ENCODE results near the gene RELA. TPM values are rescaled to one million over a fixed set of nuclear protein-coding genes. Genes with fewer than 3 reads are reported as not detected.
A peak's percentile ranks its signal among the peaks of the same experiment; 100 is the strongest.

Gene RELA
- total RNA-seq, 1 donor = 31.8 TPM

DNA sequence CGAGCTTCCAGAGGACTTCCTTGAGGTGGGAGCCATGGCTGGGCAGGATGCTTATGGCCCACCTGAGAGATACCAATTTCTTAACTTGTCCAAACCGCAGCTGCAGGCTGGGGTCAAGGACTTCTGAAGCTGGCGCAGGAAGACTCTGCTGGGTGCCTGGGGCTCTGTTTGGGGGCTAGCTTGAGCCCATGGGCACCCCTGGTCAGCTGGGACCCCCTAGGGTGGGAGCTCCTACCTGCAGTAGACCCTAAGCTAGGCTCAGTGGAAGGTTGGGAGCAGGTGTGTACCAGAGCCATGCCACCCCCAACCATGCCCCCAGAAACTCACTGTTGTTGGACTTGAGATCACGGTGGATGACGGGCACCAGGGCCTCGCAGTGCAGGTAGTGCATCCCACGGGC is 50.0 kb downstream of the RELA start:
- Histone ChIP-seq H3K27me3 (ENCODE audit: insufficient read depth, low read length) (no peaks in the 10 kb centered on the region), H2AFZ (ENCODE audit: low read length) (no peak overlapping the region), H3K4me1 (ENCODE audit: insufficient read depth, low read length) (peaks cover 37% of the 10 kb centered on the region), H3K79me2 (ENCODE audit: insufficient read depth, low read length) (peaks cover 87% of the 10 kb centered on the region), H3K4me3 (ENCODE audit: insufficient read depth, low read length) (peak overlapping the region; percentile 93), H3K27ac (ENCODE audit: low read depth, low read length) (no peak overlapping the region), H4K20me1 (ENCODE audit: insufficient read depth, low read length) (peaks cover 61% of the 10 kb centered on the region), H3K36me3 (ENCODE audit: insufficient read depth, low read length) (peaks cover 18% of the 10 kb centered on the region), H3K9me3 (ENCODE audit: low read depth, low read length) (no peaks in the 10 kb centered on the region), H3K4me2 (ENCODE audit: insufficient read depth, low read length) (peak overlapping the region; percentile 94)
- DNase-seq (ENCODE audit: insufficient read length, low spot score, missing footprints) = no peak
- TF ChIP-seq, protein P1, sequence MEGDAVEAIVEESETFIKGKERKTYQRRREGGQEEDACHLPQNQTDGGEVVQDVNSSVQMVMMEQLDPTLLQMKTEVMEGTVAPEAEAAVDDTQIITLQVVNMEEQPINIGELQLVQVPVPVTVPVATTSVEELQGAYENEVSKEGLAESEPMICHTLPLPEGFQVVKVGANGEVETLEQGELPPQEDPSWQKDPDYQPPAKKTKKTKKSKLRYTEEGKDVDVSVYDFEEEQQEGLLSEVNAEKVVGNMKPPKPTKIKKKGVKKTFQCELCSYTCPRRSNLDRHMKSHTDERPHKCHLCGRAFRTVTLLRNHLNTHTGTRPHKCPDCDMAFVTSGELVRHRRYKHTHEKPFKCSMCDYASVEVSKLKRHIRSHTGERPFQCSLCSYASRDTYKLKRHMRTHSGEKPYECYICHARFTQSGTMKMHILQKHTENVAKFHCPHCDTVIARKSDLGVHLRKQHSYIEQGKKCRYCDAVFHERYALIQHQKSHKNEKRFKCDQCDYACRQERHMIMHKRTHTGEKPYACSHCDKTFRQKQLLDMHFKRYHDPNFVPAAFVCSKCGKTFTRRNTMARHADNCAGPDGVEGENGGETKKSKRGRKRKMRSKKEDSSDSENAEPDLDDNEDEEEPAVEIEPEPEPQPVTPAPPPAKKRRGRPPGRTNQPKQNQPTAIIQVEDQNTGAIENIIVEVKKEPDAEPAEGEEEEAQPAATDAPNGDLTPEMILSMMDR (IDR thresholded peaks at IDR 0.05; ENCODE audit: extremely low read depth, low read depth, low read length) = no peak

DNA sequence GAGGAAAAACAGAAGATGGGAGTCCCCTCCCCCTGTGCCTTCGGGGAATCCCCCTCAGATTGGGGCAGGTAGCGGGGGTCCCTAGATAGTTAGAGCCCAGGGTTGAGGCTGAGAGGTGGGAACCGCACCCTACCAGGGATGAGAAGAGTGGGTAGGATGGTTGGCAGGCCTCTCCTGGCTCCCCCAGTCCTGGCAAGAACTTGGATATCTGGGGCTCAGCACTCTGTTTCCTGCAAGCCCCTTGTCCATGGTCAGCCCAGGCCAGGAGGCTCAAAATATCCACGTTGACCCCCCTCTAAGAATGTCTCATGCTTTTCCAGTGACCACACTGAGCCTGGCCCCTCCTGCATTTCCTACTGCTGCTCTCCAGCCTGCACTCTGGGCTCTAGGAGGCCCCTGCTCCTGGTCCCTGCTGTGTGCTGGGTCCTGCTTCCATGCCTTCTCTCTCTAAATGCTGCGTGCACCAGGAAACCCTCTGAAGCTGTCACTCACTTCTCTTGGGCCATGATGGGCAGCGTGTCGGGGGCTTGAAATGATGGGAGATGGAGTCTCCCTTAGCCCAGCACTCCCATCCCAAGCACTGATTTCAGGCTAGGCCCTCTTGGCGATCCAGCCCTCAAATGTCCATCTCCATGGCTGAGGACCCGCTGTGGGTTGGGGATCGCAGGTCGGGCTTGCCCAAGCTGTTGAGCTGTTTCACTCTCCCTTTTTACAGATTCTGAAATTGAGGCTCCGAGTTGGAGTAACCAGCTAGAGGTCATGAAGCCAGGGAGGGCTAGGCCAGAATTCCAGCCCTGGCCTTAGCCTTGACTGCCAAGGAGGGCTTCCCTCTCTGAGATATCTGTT is 50.7 kb downstream of the RELA start:
- H3K27me3 ChIP-seq (ENCODE audit: insufficient read depth, low read length) = no peaks in the 10 kb centered on the region
- TF ChIP-seq, protein P1 (IDR thresholded peaks at IDR 0.05; ENCODE audit: extremely low read depth, low read depth, low read length) = no peak
- H3K36me3 ChIP-seq (ENCODE audit: insufficient read depth, low read length) = peaks cover 14% of the 10 kb centered on the region
- H2AFZ ChIP-seq (ENCODE audit: low read length) = no peak overlapping the region
- H4K20me1 ChIP-seq (ENCODE audit: insufficient read depth, low read length) = peaks cover 58% of the 10 kb centered on the region
- peak overlapping the region; percentile 93 for H3K4me3 ChIP-seq (ENCODE audit: insufficient read depth, low read length)
- no peaks in the 10 kb centered on the region for H3K9me3 ChIP-seq (ENCODE audit: low read depth, low read length)
- no peak for DNase-seq (ENCODE audit: insufficient read length, low spot score, missing footprints)
- H3K4me1 ChIP-seq (ENCODE audit: insufficient read depth, low read length) = peaks cover 40% of the 10 kb centered on the region
- peaks cover 79% of the 10 kb centered on the region for H3K79me2 ChIP-seq (ENCODE audit: insufficient read depth, low read length)
- H3K4me2 ChIP-seq (ENCODE audit: insufficient read depth, low read length) = peak overlapping the region; percentile 94
- no peak overlapping the region for H3K27ac ChIP-seq (ENCODE audit: low read depth, low read length)

DNA sequence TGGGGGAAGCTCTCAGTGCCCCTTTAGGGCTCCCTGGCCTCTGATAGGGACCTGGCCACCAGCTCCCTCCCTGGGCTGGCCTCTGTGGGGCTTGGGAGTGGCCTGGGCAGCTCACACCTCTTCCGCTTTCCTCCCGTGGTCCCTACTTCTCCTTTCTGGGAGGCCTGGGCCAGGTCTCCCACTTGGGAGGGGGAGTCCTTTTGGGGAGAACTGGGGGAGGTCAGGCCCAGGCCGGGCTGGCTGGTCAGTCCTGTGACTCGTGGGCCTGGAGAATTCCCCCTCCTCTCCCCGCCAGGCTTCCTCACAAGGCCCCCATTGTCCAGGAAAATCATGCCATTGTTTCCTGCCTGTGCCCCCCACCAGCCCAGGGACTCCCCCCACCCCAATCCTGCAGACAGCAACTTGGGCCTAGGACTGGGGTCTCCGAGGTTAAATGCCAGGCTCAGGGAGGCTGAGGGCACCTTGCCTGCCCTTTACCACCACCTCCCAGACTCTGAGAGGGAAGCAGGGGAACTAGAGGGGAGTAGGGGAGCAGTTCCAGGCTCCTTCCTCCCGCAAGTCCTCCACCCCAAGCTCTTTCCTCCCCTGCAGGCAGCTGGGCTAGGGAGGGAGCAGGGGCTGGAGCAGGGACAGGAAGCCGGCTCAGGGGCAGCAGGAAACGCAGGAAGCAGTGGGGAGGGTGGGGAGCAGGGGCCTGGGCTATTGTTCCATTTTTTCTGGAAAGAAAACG is 51.5 kb downstream of the RELA start:
- H3K27ac ChIP-seq (ENCODE audit: low read depth, low read length) = no peak overlapping the region
- no peaks in the 10 kb centered on the region for H3K9me3 ChIP-seq (ENCODE audit: low read depth, low read length)
- peaks cover 72% of the 10 kb centered on the region for H3K79me2 ChIP-seq (ENCODE audit: insufficient read depth, low read length)
- H3K4me3 ChIP-seq (ENCODE audit: insufficient read depth, low read length) = no peak overlapping the region
- H3K36me3 ChIP-seq (ENCODE audit: insufficient read depth, low read length) = peaks cover 13% of the 10 kb centered on the region
- peaks cover 50% of the 10 kb centered on the region for H4K20me1 ChIP-seq (ENCODE audit: insufficient read depth, low read length)
- DNase-seq (ENCODE audit: insufficient read length, low spot score, missing footprints) = no peak
- H3K4me2 ChIP-seq (ENCODE audit: insufficient read depth, low read length) = no peak overlapping the region
- H3K4me1 ChIP-seq (ENCODE audit: insufficient read depth, low read length) = peaks cover 33% of the 10 kb centered on the region
- no peaks in the 10 kb centered on the region for H3K27me3 ChIP-seq (ENCODE audit: insufficient read depth, low read length)
- H2AFZ ChIP-seq (ENCODE audit: low read length) = no peak overlapping the region
- TF ChIP-seq, protein P1 (IDR thresholded peaks at IDR 0.05; ENCODE audit: extremely low read depth, low read depth, low read length) = no peak

DNA sequence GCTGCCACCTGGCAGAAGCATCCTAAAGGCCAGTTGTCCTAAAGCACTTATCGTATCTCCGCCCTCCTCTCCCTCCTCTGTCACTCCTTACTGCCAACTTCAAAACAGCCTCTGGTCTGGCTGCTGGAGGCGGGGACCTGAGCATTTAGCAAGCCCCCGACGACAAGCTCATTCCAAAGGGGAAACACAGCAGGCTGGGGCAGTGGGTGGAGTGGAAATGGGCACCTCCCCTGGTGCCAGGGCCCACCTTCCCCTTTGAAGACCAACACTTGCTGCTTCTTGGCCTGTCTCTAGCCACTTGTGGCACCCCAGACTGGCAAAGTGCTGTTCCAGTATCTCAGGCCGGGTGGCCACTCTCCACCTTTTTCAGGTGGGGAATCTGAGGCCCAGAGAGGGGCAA is 52.3 kb downstream of the RELA start:
- Histone ChIP-seq H2AFZ (ENCODE audit: low read length) (no peak overlapping the region), H3K27ac (ENCODE audit: low read depth, low read length) (no peak overlapping the region), H3K4me1 (ENCODE audit: insufficient read depth, low read length) (peaks cover 33% of the 10 kb centered on the region), H3K4me3 (ENCODE audit: insufficient read depth, low read length) (no peak overlapping the region), H3K79me2 (ENCODE audit: insufficient read depth, low read length) (peaks cover 66% of the 10 kb centered on the region), H4K20me1 (ENCODE audit: insufficient read depth, low read length) (peaks cover 50% of the 10 kb centered on the region), H3K4me2 (ENCODE audit: insufficient read depth, low read length) (no peak overlapping the region), H3K36me3 (ENCODE audit: insufficient read depth, low read length) (peaks cover 18% of the 10 kb centered on the region), H3K27me3 (ENCODE audit: insufficient read depth, low read length) (no peaks in the 10 kb centered on the region), H3K9me3 (ENCODE audit: low read depth, low read length) (no peaks in the 10 kb centered on the region)
- TF ChIP-seq, protein P1 (IDR thresholded peaks at IDR 0.05; ENCODE audit: extremely low read depth, low read depth, low read length) = no peak
- no peak for DNase-seq (ENCODE audit: insufficient read length, low spot score, missing footprints)
